Measurements from ENCODE around the gene SOST.

SOST gene

DNA sequence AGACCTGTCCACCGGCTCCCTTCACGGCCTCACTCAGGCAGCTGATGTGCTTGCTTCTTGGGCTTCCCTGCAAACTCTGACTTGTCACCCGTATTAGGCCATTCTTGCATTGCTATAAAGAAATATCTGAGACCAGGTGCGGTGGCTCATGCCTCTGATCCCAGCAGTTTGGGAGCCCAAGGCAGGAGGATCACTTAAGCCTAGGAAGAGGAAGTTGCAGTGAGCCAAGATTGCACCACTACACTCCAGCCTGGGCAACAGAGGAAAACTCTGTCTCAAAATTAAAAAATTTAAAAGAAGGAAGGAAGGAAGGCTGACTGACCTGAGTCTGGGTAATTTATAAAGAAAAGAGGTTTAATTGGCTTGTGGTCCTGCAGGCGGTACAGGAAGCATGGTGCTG is 17.0 kb downstream of the SOST start:
- no peak for DNase-seq (ENCODE audit: low read depth in 2 of 2)

DNA sequence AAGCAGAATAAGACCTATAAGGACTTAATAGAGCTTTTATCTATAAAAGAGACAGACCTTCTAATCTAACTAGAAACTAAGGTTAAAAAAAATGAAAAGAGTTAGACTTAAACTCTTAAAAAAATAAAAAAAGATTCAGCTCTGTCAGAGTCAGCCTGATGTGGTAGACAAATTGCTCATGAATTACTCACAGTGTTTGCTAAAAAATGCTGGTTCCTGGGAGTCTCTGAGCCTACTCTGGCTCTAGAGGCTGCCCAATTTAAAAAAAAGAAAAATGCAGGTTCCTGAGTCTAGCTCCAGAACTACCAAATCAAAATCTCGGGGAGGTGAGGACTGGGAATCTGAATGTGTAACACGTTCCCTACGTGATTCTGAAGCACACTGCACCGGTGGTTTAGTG is 18.1 kb downstream of the SOST start:
- no peak for DNase-seq (ENCODE audit: low read depth in 2 of 2)

DNA sequence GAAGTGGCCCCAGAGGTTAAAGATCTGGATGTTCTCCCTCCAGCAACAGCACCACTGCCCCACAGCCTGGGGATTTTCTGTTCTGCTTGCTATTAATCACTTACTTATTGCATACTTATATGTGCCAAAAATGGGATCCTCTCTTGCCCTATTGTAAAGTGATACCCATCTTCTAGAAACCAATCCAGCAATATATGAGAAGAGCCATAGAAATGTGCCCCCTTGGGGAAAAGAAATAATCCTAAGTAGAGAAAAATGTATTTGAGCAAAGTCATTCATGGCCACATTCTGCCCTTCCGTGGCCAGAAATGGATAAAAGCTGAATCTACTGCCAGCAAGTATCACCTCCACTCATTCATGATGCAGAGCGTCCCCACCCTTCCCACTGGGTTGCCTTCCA is 20.9 kb downstream of the SOST start:
- no peak for DNase-seq (ENCODE audit: low read depth in 2 of 2)

DNA sequence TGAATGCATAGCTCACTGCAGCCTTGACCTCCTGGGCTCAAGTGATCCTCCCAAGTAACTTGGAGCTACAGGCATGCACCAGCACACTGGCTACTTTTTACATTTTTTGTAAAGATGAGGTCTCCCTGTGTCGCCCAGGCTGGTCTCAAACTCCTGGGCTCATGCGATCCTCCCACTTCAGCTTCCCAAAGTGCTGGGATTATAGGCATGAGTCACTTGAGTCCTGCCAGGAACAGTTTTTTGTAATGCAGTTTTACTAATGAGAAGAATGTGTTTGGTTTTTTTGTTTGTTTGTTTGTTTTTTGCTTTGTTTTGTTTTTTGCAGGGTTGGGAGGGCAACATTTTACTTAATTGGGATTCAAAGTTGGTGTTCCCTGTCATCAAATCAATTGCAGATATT is 22.2 kb downstream of the SOST start:
- DNase-seq (ENCODE audit: low read depth in 2 of 2): no peak

DNA sequence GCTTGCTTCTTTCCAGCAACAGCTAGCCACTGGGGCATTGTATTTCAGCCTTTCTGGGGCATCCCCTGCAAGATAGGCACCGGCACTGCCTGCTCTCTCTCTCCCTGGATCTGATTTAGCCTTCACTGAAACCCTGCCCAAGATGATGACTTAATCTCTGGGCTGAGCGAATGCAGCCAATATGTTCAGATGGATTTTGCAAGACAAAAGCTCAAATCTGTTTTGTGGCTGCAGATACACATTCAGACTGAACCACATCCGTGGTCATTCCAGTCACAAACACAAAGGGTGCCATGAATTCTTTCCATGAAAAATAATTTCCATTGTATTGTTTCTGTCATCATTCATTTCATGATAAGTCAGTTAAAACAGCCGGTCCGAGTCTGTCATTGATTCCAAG is 24.2 kb downstream of the SOST start:
- no peak for DNase-seq (ENCODE audit: low read depth in 2 of 2)

DNA sequence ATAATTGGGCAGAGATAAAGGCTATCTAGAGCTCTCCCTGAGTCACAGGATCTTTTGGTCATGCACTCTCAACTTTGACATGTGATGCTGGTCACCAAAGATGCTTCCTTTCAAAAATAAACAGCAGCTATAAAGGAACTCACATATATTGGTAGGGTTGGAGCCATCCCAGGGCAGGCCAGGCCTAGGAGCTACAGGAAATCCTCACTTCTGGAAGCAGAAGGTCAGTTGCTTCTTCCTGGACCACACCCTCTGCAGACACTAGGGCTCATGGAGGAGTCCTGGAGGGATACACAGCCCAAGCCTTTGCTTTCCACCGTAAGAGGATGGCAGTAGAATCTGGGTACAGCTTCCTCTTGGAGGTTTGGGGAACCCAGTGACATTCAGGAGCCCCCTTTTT is 24.6 kb downstream of the SOST start:
- no peak for DNase-seq (ENCODE audit: low read depth in 2 of 2)

DNA sequence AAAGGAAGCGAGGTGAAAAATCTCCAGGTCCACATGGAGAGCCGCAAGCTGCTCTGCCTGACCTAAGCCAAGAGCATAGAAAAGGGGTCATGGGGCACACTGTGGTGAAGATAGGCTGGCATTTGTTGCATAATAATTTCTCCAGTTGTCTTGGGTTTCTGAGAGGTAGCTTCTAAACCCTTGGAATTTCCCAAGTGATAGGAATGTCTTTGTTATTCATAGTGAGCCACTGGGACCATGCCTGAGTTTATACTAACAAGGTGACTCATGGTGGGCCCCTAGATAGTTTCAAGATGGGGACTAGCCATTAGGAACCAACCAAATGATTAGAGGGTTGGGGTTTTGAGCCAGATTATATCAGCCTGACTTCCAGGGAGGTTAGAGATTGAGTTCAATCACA is 25.6 kb downstream of the SOST start:
- no peak for DNase-seq (ENCODE audit: low read depth in 2 of 2)

DNA sequence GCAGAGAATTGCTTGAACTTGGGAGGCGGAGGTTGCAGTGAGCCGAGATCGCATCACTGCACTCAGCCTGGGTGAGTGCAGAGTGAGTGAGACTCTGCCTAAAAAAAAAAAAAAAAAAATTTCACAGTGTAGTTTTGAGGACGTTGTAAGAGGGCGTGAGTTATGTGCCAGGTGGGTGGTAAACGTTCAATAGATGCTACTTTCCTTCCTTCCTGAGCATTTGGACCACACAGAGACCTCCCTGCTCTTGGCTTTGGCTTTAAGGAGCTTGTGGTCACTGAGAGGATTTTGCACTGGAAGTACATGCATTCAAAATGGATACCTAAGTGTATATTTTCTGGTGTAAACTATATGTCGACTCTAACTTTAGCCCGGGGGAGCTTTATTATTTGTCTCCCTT is 30.5 kb downstream of the SOST start:
- no peak for DNase-seq (ENCODE audit: low read depth in 2 of 2)

DNA sequence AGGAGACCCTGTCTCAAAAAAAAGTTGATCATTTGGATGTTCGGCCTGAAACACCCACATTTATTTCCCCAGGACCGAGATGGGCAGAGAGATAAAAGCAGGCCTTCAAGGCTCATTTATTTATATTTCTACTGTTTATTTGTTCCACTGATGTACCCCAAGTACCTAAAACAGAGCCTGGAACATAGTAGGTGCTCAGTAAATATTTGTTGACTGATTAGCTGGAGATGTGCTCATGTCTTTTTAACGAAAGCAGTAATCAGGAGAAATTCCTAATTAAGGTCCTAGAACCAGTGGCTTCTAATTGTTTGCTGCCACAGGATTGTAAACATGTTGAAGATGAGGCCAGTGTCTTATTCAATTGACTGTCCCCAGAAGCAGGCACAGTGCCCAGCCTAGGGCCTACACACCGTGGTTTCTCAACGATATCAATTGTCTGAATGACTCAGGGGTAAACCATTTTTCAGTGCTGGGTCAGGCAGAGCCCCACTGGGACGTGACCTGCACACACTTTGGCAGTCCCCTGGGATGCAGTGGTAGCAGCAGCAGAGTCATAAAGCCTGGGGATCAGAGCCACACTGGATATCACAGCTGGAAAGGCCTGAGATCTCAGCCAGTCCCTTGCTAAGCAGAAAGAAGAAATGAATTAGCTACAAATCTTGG is 34.8 kb downstream of the SOST start:
- no peak for DNase-seq (ENCODE audit: low read depth in 2 of 2)

DNA sequence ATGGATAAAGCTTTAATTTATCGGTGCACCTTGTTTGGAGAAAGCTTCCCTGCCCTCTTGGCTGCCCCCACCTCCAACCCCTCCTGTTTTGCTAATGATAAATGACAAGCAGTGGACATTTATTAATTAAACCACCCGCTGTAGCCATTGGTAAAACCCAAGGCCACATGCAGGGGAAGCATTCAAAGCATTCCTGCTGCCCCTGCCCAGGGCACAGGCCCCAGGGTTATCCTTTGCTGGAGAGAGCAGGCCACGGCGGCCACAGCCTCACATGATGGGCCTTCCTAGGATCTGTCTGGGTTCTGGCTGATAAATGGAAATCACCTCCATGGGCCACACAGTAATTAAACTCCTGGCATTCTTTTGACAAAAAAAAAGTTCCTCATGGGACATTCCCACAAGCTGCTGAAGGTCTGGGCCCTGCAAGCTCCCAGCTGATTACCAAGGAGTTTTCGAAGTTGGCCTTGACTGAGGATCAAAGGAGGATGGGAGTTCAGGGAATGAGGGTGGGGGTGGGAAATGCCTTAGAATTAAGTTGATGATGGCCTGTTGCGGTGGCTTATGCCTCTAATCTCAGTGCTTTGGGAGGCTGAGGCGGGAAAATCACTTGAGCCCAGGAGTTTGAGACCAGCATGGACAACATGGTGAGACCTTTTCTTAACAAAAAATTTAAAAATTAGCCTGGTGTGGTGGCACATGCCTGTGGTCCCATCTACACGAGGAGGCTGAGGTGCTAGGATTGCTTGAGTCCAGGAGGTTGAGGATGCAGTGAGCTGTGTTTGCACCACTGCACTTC is 35.5 kb downstream of the SOST start:
- DNase-seq (ENCODE audit: low read depth in 2 of 2): no peak

DNA sequence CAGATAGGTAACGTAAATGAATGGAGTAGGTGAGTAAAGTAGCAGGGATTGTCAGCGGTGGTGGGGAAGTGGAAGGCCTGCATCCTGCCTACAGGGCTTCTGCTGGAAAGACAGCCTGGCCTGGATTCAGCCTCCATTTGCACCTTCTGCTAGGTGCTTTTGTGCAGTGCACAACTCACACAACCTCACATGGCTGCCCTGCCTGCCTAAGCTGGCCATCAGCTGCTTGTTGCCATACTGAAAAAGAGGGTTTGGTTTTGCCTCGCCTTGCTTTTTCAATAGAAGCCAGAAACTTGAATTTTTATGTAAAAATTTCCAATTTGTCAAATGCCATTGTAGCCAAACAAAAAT is 36.3 kb downstream of the SOST start:
- DNase-seq (ENCODE audit: low read depth in 2 of 2): no peak

DNA sequence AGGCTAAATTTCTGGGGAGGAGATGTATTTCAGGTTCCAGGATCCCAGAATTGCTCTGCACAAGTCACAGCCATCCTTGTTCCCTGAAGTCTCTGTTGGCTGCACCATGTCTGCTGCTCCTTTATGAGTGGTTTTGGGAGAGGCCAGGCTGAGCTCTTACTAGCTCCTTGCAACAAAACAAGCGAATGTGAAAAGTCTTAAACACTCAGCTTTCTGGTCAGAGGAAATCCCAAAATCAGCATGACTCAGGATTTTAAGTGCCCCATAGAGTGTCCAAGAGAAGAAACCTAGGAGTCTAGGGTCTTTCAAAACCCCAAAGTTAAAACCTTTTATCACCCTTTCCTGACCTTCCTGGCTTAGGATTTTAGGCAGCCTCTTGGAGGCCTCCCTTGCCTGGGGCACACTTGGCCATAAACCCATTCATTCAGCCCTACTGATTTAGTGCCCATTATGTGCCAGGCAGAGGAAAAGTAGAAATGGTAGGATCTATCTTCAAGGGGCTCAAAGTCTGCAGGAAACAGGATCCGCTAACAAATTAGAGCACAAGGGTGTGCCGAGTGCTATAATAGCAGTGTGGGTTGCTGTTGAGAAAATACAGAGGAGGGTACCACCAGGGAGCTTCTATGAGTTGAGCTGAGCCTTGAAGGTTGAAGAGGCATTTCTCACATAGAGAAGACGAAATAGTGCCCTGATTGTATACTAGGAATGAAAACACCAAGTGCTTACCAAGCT is 36.9 kb downstream of the SOST start:
- DNase-seq (ENCODE audit: low read depth in 2 of 2): no peak

DNA sequence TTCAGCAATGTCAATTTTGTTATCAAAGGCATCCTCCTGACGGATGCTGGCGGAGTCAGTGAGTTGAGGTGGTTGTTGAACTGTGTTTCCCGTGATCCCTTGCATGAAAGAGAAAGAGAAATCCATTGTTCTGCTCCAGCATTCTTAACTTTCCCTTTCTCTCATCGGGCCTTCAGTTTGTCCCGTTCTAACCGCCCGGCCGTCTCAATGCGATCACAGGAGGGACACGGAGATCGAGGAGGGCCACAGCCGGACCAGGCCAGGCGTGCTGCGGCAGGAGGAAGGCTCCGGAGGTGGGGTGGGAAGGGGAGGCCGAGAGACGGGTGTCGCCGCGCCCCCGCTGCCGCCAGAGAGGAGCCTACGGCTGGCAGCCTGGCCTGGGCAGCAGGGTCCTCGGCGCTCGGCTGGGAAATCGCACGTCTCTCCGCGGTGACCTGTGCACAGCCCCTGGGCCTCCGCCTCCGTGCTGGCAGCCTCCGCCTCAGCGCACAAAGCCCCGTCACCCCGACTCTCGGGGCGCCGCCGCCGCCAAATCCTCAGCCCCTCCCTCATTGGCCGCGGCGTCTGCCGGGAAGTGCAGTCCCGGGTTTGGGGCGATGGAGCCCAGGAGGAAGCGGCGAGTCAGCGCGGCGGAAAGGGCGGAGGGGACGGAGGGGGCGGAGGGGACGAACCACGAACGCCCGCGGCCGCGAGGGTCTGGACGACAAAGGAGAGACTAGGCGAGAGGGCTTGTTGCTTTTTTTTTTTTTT is 38.1 kb downstream of the SOST start:
- DNase-seq (ENCODE audit: low read depth in 2 of 2): peak; percentile 64 to 65

DNA sequence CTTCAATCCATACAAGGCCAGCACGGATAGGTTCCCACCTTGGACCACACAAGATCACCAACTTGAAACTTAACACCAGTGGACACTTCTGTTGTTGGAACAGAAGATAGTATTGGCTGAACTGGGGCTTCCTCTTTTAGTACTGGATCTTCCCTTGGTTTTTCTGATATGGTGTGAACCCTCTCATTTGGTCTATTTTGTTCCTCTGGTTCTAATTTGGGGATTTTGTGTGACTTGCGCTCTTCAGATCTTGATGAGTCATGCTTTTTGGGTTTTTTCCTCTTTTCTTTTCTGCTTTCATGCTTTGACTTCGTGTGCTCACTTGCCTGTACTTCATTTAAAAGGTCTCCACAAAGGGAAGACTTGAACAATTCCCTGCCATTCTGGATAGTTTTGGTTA is 39.0 kb downstream of the SOST start:
- DNase-seq (ENCODE audit: low read depth in 2 of 2): no peak

DNA sequence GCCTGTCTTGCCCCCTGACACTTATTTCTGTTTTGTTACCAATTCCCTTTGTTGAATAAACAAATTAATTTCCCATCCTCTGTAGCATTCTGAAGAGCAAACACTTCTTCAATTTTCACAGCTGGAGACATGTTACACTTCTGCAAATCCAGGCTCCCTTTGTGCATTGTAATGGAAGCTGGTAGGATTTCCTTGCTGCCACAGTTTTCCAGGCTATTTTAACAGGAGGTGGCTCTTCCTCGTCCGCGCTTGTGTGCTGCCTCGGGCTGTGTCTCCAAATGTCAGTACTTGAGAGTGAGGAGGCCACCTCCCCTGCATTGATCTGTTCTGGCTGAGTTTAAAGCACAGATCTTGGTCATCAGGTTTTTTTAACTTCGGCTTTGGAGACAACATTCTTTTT is 40.0 kb downstream of the SOST start:
- no peak for DNase-seq (ENCODE audit: low read depth in 2 of 2)

DNA sequence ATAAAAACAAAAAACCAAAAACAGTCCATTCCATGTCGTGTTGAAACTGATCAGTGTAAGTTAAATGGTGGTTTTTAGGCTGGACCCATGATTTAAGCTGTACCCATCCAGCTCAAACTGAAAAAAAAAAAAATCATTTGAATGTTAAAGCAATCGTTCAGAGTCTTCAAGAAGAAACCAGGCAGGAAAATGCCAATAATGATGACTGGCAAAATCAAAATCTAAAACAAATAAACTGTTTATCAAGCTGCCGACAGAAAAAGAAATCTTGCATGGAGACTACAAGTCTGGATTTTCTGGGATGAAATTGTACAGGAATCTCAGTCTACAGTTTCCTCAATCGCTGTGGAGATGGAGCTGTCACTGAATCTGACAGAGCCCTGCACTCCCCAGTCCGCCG is 40.7 kb downstream of the SOST start:
- no peak for DNase-seq (ENCODE audit: low read depth in 2 of 2)

DNA sequence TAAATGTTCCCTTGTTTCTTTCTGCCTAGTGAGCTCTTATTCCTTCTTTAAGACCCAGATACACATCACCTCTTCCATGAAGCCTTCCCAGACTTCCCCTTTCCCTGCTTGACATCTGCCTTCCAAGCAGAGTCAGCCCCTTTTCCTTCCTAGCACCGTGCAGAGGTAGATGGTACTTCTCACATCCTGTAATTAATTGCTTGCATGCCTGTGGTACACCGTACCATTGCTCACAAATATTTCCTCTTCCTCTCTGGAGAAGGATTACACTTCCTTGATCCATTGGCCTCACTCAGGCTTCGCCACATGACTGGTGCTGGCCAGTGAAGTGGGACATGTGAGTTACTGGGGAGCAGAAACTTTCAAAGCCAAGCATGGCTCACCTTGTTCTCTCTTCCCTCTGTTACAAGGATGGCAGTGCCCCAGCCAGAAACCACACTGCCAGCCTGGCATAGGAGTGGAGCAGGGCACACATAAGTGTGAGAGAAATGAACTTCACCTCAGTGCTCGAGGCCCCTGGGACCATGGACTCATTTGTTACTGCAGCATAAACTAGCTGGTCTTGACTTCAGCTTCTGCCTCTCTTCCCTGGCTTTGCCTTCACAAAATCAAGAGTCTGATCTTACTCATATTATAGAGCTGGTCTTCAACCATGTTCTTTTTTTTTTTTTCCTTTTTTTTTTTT is 44.0 kb downstream of the SOST start:
- DNase-seq (ENCODE audit: low read depth in 2 of 2): no peak

DNA sequence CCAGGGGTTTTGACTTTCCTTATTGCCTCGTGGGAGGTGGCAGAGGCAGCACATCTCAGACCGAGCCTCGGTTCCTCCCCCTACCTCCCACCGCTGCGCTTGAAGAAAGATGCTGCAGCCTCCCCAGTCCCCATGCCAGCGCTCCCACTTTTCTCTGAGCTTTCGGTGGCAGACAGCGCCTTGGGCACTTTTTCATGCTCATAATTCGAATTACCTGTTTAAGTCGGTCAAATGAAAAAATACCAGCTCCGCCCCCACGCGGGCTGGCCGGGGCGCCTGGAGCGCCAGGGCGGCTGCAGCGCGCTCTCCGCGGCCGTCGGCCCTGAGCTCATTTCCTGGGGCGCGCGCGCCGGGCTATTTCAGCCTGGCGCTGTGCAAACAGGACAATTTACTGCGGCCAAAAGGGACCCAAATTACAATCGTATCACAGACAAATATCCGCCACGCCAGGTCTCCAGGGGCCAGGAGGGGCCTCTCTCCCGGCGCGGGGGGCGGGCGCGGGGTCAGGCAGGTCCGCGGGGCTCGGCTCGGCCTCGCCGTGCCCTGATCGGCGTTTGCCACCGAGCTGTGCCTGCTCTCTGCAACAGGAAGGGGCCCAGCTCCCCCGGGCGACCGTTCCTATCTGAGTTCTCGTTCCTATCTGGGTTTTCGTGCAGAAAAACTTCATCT is 45.0 kb downstream of the SOST start:
- DNase-seq (ENCODE audit: low read depth in 2 of 2): no peak

DNA sequence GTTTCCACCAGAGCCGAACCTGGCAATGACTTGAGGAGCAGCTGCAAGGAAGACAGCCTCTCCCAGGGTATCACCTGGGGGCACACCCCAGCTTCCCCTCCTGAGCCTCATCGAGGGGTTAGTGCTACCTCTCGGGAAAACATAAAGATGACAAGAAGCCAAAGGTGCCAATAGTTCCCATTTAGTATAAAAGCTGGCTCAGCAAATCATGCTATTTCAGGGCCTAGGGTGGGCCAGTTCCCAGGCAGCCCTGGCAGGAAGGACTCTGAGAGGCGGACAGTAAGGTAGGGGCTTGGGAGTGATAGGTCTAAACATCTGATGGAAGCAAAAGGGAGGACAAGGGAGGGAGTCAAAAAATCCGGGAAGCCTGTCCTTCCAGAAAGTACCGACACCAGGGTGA is 46.2 kb downstream of the SOST start:
- DNase-seq (ENCODE audit: low read depth in 2 of 2): no peak

DNA sequence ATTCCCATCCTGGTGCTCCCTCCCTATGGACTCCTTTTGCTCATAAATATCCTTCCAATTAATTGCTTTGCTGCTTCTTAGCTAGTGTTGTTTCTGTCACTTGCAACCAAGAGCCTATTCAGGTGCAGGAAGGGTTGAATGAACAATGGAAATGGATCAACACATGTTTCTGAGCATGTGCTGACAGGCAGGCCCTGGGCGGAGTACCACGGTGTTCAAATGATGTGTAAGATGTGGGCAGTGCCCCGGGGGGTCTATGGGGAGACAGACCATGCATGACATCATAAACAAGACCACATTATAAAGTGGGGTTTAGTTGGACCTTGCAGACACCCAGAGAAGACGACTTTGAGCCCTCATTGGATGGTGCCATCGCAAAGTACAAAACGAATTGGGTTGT is 48.5 kb downstream of the SOST start:
- no peak for DNase-seq (ENCODE audit: low read depth in 2 of 2)

DNA sequence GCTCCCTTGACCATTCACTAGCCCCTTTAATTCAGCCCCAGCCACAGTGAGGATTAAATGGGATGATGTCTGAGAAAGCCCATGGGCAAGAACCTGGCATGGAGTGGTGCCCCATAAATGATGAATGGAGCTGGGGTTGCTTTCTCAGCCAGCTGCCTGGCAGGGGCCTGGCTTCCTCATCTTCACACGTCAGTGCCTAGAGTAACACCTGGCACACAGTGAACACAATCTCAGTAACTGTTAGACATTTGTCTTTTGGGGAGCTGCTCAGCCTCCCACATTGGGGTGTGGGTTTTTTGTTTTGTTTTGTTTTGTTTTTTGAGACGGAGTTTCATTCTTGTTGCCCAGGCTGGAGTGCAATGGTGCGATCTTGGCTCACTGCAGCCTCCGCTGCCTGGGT is 49.4 kb downstream of the SOST start:
- DNase-seq (ENCODE audit: low read depth in 2 of 2): no peak
